Astrocyte (in vitro differentiated cells and primary cell): Measurements from ENCODE around the gene BEND6. TPM values are rescaled to one million over a fixed set of nuclear protein-coding genes. Genes with fewer than 3 reads are reported as not detected.

Source experiments
- DNase-seq: peaks from one replicate; pipeline ENCODE4 v3.0.0-alpha.2; 2010; ENCODE audit warnings: low read depth
- FAIRE-seq: peaks from 2 replicates; lab custom pipeline; 2011; peaks lifted over from hg19 to GRCh38; lab: Jason Lieb, UNC
- H2AFZ ChIP-seq: 2 replicates; pipeline ENCODE4 v1.6.0; 2012; ENCODE audit warnings: low read depth, low read length, inconsistent platforms
- H3K27ac ChIP-seq: 2 replicates; pipeline ENCODE4 v1.5.1; 2011; ENCODE audit warnings: low read depth, low read length, inconsistent platforms
- H3K27me3 ChIP-seq: 2 replicates; pipeline ENCODE4 v1.6.0; 2011; ENCODE audit warnings: low read length, inconsistent platforms; ENCODE audit not compliant: insufficient read depth
- H3K36me3 ChIP-seq: 2 replicates; pipeline ENCODE4 v1.5.1; 2011; ENCODE audit warnings: low read length, inconsistent platforms; ENCODE audit not compliant: insufficient read depth
- H3K4me1 ChIP-seq: 2 replicates; pipeline ENCODE4 v1.5.1; 2011; ENCODE audit warnings: low read length, inconsistent platforms; ENCODE audit not compliant: insufficient read depth
- H3K4me2 ChIP-seq: 2 replicates; pipeline ENCODE4 v1.6.0; 2012; ENCODE audit warnings: low read length, inconsistent platforms
- H3K4me3 ChIP-seq: 2 replicates; pipeline ENCODE4 v1.5.1; 2011; ENCODE audit warnings: low read depth, mild to moderate bottlenecking, low read length, inconsistent platforms; ENCODE audit not compliant: insufficient read depth
- H3K79me2 ChIP-seq: 2 replicates; pipeline ENCODE4 v1.6.0; 2012; ENCODE audit warnings: mild to moderate bottlenecking, low read length, inconsistent platforms; ENCODE audit not compliant: insufficient read depth
- H3K9ac ChIP-seq: 2 replicates; pipeline ENCODE4 v1.6.0; 2012; ENCODE audit warnings: mild to moderate bottlenecking, low read length, inconsistent platforms
- H3K9me3 ChIP-seq: 2 replicates; pipeline ENCODE4 v1.5.1; 2012; ENCODE audit warnings: low read depth, mild to moderate bottlenecking, low read length, inconsistent platforms; ENCODE audit not compliant: insufficient read depth
- H4K20me1 ChIP-seq: 2 replicates; pipeline ENCODE4 v1.6.0; 2012; ENCODE audit warnings: low read length, inconsistent platforms; ENCODE audit not compliant: insufficient read depth
- H3K27ac Mint-ChIP-seq: one replicate; pipeline ENCODE4 v1.8.0; 2021; ENCODE audit warnings: mild to moderate bottlenecking, mixed read lengths; ENCODE audit not compliant: unreplicated experiment
- H3K27me3 Mint-ChIP-seq: one replicate; pipeline ENCODE4 v1.8.0; 2021; ENCODE audit warnings: low read depth, mixed read lengths; ENCODE audit not compliant: unreplicated experiment
- H3K36me3 Mint-ChIP-seq: one replicate; pipeline ENCODE4 v1.8.0; 2021; ENCODE audit warnings: low read depth, mixed read lengths; ENCODE audit not compliant: unreplicated experiment
- H3K4me1 Mint-ChIP-seq: one replicate; pipeline ENCODE4 v1.8.0; 2021; ENCODE audit warnings: low read depth, mixed read lengths; ENCODE audit not compliant: unreplicated experiment
- H3K4me3 Mint-ChIP-seq: one replicate; pipeline ENCODE4 v1.8.0; 2021; ENCODE audit warnings: mild to moderate bottlenecking, moderate library complexity, mixed read lengths; ENCODE audit not compliant: unreplicated experiment
- H3K9me3 Mint-ChIP-seq: one replicate; pipeline ENCODE4 v1.8.0; 2021; ENCODE audit warnings: mild to moderate bottlenecking, mixed read lengths; ENCODE audit not compliant: unreplicated experiment
- EZH2 ChIP-seq: IDR thresholded peaks from 2 replicates; pipeline ENCODE4 v1.6.1; 2012; ENCODE audit warnings: mild to moderate bottlenecking, low read length, inconsistent platforms; ENCODE audit not compliant: insufficient read depth
- total RNA-seq: library from RNA; stranded (reverse); gene quantifications from 2 replicates; pipeline ENCODE4 v1.2.1, GENCODE V29; 2021
- TF ChIP-seq, protein P1 (sequence below): IDR thresholded peaks from 2 replicates; pipeline ENCODE4 v1.5.1; 2011; ENCODE audit warnings: low read depth, mild to moderate bottlenecking, inconsistent platforms, low read length, moderate library complexity; ENCODE audit not compliant: insufficient read depth

BEND6 gene
- total RNA-seq, 1 donor from 2014 or later = 8.3 TPM

GRCh38 chr6:56934876-56935275, 20.0 kb upstream of the BEND6 start:
- H3K9ac ChIP-seq = no peak overlapping the region
- no peaks in the 10 kb centered on the region for H3K9me3 ChIP-seq
- peaks cover 8% of the 10 kb centered on the region for H3K79me2 ChIP-seq
- no peaks in the 10 kb centered on the region for H3K36me3 ChIP-seq
- DNase-seq = peak; percentile 33
- Mint-ChIP-seq H3K36me3 (peaks cover 9% of the 10 kb centered on the region), H3K4me3 (no peak overlapping the region), H3K4me1 (peaks cover 15% of the 10 kb centered on the region), H3K27ac (no peak overlapping the region), H3K27me3 (peaks cover 1% of the 10 kb centered on the region), H3K9me3 (peaks cover 1% of the 10 kb centered on the region)
- H3K27ac ChIP-seq = no peak overlapping the region
- TF ChIP-seq EZH2 = no peak
- TF ChIP-seq, protein P1, sequence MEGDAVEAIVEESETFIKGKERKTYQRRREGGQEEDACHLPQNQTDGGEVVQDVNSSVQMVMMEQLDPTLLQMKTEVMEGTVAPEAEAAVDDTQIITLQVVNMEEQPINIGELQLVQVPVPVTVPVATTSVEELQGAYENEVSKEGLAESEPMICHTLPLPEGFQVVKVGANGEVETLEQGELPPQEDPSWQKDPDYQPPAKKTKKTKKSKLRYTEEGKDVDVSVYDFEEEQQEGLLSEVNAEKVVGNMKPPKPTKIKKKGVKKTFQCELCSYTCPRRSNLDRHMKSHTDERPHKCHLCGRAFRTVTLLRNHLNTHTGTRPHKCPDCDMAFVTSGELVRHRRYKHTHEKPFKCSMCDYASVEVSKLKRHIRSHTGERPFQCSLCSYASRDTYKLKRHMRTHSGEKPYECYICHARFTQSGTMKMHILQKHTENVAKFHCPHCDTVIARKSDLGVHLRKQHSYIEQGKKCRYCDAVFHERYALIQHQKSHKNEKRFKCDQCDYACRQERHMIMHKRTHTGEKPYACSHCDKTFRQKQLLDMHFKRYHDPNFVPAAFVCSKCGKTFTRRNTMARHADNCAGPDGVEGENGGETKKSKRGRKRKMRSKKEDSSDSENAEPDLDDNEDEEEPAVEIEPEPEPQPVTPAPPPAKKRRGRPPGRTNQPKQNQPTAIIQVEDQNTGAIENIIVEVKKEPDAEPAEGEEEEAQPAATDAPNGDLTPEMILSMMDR = no peak
- H3K4me3 ChIP-seq = no peak overlapping the region
- H3K4me1 ChIP-seq = peaks cover 18% of the 10 kb centered on the region
- H2AFZ ChIP-seq = no peak overlapping the region
- H3K27me3 ChIP-seq = no peaks in the 10 kb centered on the region
- no peak for FAIRE-seq
- H3K4me2 ChIP-seq = peak overlapping the region; percentile 46
- no peaks in the 10 kb centered on the region for H4K20me1 ChIP-seq

- TF ChIP-seq EZH2 = no peak
- TF ChIP-seq, protein P1 = no peak
- peaks cover 1% of the 10 kb centered on the region for H3K27me3 Mint-ChIP-seq
- H3K27me3 ChIP-seq = no peaks in the 10 kb centered on the region
- peaks cover 5% of the 10 kb centered on the region for H3K9me3 ChIP-seq
- no peak overlapping the region for H3K27ac Mint-ChIP-seq
- H3K4me3 Mint-ChIP-seq = no peak overlapping the region
- no peaks in the 10 kb centered on the region for H3K36me3 ChIP-seq
- no peak overlapping the region for H3K27ac ChIP-seq
- DNase-seq (no peak), FAIRE-seq (no peak)
- H3K4me1 ChIP-seq = peaks cover 18% of the 10 kb centered on the region
- H3K9ac ChIP-seq = no peak overlapping the region
- H3K4me3 ChIP-seq = no peak overlapping the region
- H3K4me1 Mint-ChIP-seq = peaks cover 15% of the 10 kb centered on the region
- H2AFZ ChIP-seq = no peak overlapping the region
- peaks cover 5% of the 10 kb centered on the region for H3K36me3 Mint-ChIP-seq
- H4K20me1 ChIP-seq = no peaks in the 10 kb centered on the region
- peak overlapping the region; percentile 7 for H3K4me2 ChIP-seq
- H3K9me3 Mint-ChIP-seq = peaks cover 1% of the 10 kb centered on the region
- peaks cover 8% of the 10 kb centered on the region for H3K79me2 ChIP-seq
Measured at GRCh38 chr6:56936466-56936865, 18.4 kb upstream of the BEND6 start.

- Mint-ChIP-seq H3K4me1 (peaks cover 15% of the 10 kb centered on the region), H3K9me3 (no peaks in the 10 kb centered on the region), H3K36me3 (no peaks in the 10 kb centered on the region), H3K4me3 (peak overlapping the region; percentile 12), H3K27me3 (no peaks in the 10 kb centered on the region), H3K27ac (peak overlapping the region; percentile 77)
- H3K36me3 ChIP-seq = no peaks in the 10 kb centered on the region
- peak overlapping the region; percentile 76 for H3K4me2 ChIP-seq
- H3K27me3 ChIP-seq = no peaks in the 10 kb centered on the region
- TF ChIP-seq, protein P1 = no peak
- TF ChIP-seq EZH2 = no peak
- H3K27ac ChIP-seq = peak overlapping the region; percentile 74
- no peaks in the 10 kb centered on the region for H4K20me1 ChIP-seq
- FAIRE-seq (peak; percentile 100), DNase-seq (peak; percentile 100)
- H3K79me2 ChIP-seq = peaks cover 8% of the 10 kb centered on the region
- H3K9ac ChIP-seq = peak overlapping the region; percentile 15
- no peak overlapping the region for H3K4me3 ChIP-seq
- peaks cover 8% of the 10 kb centered on the region for H3K9me3 ChIP-seq
- H2AFZ ChIP-seq = no peak overlapping the region
- H3K4me1 ChIP-seq = peaks cover 18% of the 10 kb centered on the region
Measured at GRCh38 chr6:56938649-56939191, 16.2 kb upstream of the BEND6 start.
